Karpas-422 (cell line): Measurements from ENCODE around the gene STXBP6. TPM values are rescaled to one million over a fixed set of nuclear protein-coding genes. Genes with fewer than 3 reads are reported as not detected.

Experiments
- DNase-seq: peaks from one replicate; pipeline ENCODE4 v3.0.0-alpha.2; 2015
- H2AFZ ChIP-seq: fragments of 200-600 bp; sonication (generic); 2 replicates; pipeline ENCODE4 v1.6.1; 2014; ENCODE audit warnings: antibody characterized with exemption, low read length, mixed read lengths
- H3K27ac ChIP-seq: fragments of 200-600 bp; sonication (generic); 2 replicates; pipeline ENCODE4 v1.5.1; 2014; ENCODE audit warnings: mild to moderate bottlenecking, low read length, moderate library complexity
- H3K27me3 ChIP-seq: fragments of 200-600 bp; sonication (generic); 2 replicates; pipeline ENCODE4 v1.6.1; 2014; ENCODE audit warnings: low read length, mixed read lengths
- H3K36me3 ChIP-seq: fragments of 200-600 bp; sonication (generic); 2 replicates; pipeline ENCODE4 v1.6.1; 2014; ENCODE audit warnings: low read length, mixed read lengths; ENCODE audit not compliant: insufficient read depth
- H3K4me1 ChIP-seq: fragments of 200-600 bp; sonication (generic); 2 replicates; pipeline ENCODE4 v1.6.1; 2014; ENCODE audit warnings: mild to moderate bottlenecking, low read length, mixed read lengths
- H3K4me2 ChIP-seq: fragments of 200-600 bp; sonication (generic); 2 replicates; pipeline ENCODE4 v1.6.1; 2014; ENCODE audit warnings: low read length, low read depth, mild to moderate bottlenecking; ENCODE audit not compliant: poor library complexity, severe bottlenecking
- H3K4me3 ChIP-seq: fragments of 200-600 bp; sonication (generic); 2 replicates; pipeline ENCODE4 v1.5.1; 2014; ENCODE audit warnings: mild to moderate bottlenecking, antibody characterized with exemption, low read length, mixed read lengths
- H3K79me2 ChIP-seq: fragments of 200-600 bp; sonication (generic); 2 replicates; pipeline ENCODE4 v1.6.1; 2014; ENCODE audit warnings: mild to moderate bottlenecking, low read length, mixed read lengths
- H3K9ac ChIP-seq: fragments of 200-600 bp; sonication (generic); 2 replicates; pipeline ENCODE4 v1.6.0; 2014; ENCODE audit warnings: low read length
- H3K9me2 ChIP-seq: fragments of 200-600 bp; sonication (generic), shearing (Covaris generic); replicated peaks from 2 replicates; pipeline ENCODE4 v1.6.0; 2014; ENCODE audit warnings: mild to moderate bottlenecking, low read length, moderate library complexity; ENCODE audit not compliant: insufficient read depth
- H3K9me3 ChIP-seq: fragments of 300-700, 200-600 bp; sonication (generic); 2 replicates; pipeline ENCODE4 v1.6.1; 2014; ENCODE audit warnings: low read length, mixed read lengths
- H4K20me1 ChIP-seq: fragments of 200-600 bp; sonication (generic); 2 replicates; pipeline ENCODE4 v1.6.1; 2014; ENCODE audit warnings: mild to moderate bottlenecking, antibody characterized with exemption, low read length, low read depth; ENCODE audit not compliant: insufficient read depth
- total RNA-seq: library from RNA; depleted of rRNA; stranded (reverse); fragments of >200 nt; shearing (Covaris generic); gene quantifications from 2 replicates; pipeline ENCODE4 v1.2.3, GENCODE V29; 2014; ENCODE audit warnings: low replicate concordance

STXBP6 gene
- total RNA-seq, 1 experiment from 2014 or later, result 1.3 TPM

- Histone ChIP-seq H3K4me3 (no peak overlapping the region), H3K4me2 (no peak overlapping the region)
These were observed 191.9 kb downstream of the STXBP6 start for GRCh38 chr14:24858052-24858451.

GRCh38 chr14:24857277-24857676, 192.7 kb downstream of the STXBP6 start:
- Histone ChIP-seq H3K4me2 (no peak overlapping the region), H3K4me3 (no peak overlapping the region), H4K20me1 (no peaks in the 10 kb centered on the region), H3K27ac (no peak overlapping the region), H3K9me3 (no peaks in the 10 kb centered on the region), H3K4me1 (no peaks in the 10 kb centered on the region), H2AFZ (no peak overlapping the region), H3K9ac (no peak overlapping the region), H3K36me3 (no peaks in the 10 kb centered on the region), H3K79me2 (no peaks in the 10 kb centered on the region), H3K9me2 (no peaks in the 10 kb centered on the region), H3K27me3 (no peaks in the 10 kb centered on the region)
- DNase-seq, result no peak

More at GRCh38 chr14:24858052-24858451, 191.9 kb downstream of the STXBP6 start:
- H4K20me1 ChIP-seq, result no peaks in the 10 kb centered on the region
- H3K79me2 ChIP-seq, result no peaks in the 10 kb centered on the region
- no peak overlapping the region for H3K9ac ChIP-seq
- no peaks in the 10 kb centered on the region for H3K27me3 ChIP-seq
- no peak overlapping the region for H3K27ac ChIP-seq
- H2AFZ ChIP-seq, result no peak overlapping the region
- no peaks in the 10 kb centered on the region for H3K4me1 ChIP-seq
- no peaks in the 10 kb centered on the region for H3K36me3 ChIP-seq
- no peak for DNase-seq
- no peaks in the 10 kb centered on the region for H3K9me3 ChIP-seq
- H3K9me2 ChIP-seq, result no peaks in the 10 kb centered on the region

DNA sequence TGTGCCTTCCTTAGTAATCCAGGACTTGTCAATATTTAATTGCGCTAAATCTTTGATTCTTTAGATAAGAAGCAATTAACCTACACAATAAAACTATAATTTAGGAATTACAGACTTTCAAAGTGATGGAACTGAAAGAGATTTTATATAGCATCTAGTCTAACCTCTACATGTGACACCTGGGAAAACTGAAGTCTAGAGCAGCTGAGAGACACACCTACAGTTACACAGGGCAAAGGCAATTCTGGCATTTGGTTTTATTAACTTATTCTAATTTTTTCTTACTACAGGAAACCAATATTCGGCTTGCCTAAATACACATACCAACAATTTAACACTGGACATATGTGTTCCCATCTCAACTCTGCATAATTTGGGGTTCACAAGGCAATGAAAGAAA, 196.5 kb downstream of the STXBP6 start:
- H3K79me2 ChIP-seq, result no peaks in the 10 kb centered on the region
- no peak overlapping the region for H2AFZ ChIP-seq
- H3K9me3 ChIP-seq, result no peaks in the 10 kb centered on the region
- no peak for DNase-seq
- H3K27me3 ChIP-seq, result no peaks in the 10 kb centered on the region
- H3K4me2 ChIP-seq, result no peak overlapping the region
- no peak overlapping the region for H3K4me3 ChIP-seq
- H3K36me3 ChIP-seq, result no peaks in the 10 kb centered on the region
- H3K9me2 ChIP-seq, result no peaks in the 10 kb centered on the region
- no peak overlapping the region for H3K27ac ChIP-seq
- no peaks in the 10 kb centered on the region for H4K20me1 ChIP-seq
- no peak overlapping the region for H3K9ac ChIP-seq
- no peaks in the 10 kb centered on the region for H3K4me1 ChIP-seq

- Histone ChIP-seq H3K4me1 (no peaks in the 10 kb centered on the region), H3K27ac (no peak overlapping the region), H3K27me3 (no peaks in the 10 kb centered on the region), H3K9me3 (no peaks in the 10 kb centered on the region), H4K20me1 (no peaks in the 10 kb centered on the region), H3K79me2 (no peaks in the 10 kb centered on the region), H3K9me2 (no peaks in the 10 kb centered on the region), H3K4me2 (no peak overlapping the region), H3K9ac (no peak overlapping the region), H3K4me3 (no peak overlapping the region), H3K36me3 (no peaks in the 10 kb centered on the region), H2AFZ (no peak overlapping the region)
- no peak for DNase-seq
These were observed 197.5 kb downstream of the STXBP6 start for GRCh38 chr14:24852312-24853060.

GRCh38 chr14:24851837-24852236, 198.1 kb downstream of the STXBP6 start:
- Histone ChIP-seq H3K4me2 (no peak overlapping the region), H3K27me3 (no peaks in the 10 kb centered on the region), H4K20me1 (no peaks in the 10 kb centered on the region), H3K27ac (no peak overlapping the region), H3K9me3 (no peaks in the 10 kb centered on the region), H3K4me3 (no peak overlapping the region), H3K36me3 (no peaks in the 10 kb centered on the region), H3K9me2 (no peaks in the 10 kb centered on the region), H3K4me1 (no peaks in the 10 kb centered on the region), H3K79me2 (no peaks in the 10 kb centered on the region), H3K9ac (no peak overlapping the region), H2AFZ (no peak overlapping the region)
- DNase-seq, result no peak

- H3K9me2 ChIP-seq, result no peaks in the 10 kb centered on the region
- no peaks in the 10 kb centered on the region for H3K79me2 ChIP-seq
- no peak for DNase-seq
- H3K27ac ChIP-seq, result no peak overlapping the region
- no peak overlapping the region for H2AFZ ChIP-seq
- no peak overlapping the region for H3K9ac ChIP-seq
- no peaks in the 10 kb centered on the region for H3K4me1 ChIP-seq
- no peaks in the 10 kb centered on the region for H3K27me3 ChIP-seq
- H3K36me3 ChIP-seq, result no peaks in the 10 kb centered on the region
- H3K9me3 ChIP-seq, result no peaks in the 10 kb centered on the region
- H3K4me3 ChIP-seq, result no peak overlapping the region
- H3K4me2 ChIP-seq, result no peak overlapping the region
- H4K20me1 ChIP-seq, result no peaks in the 10 kb centered on the region
These were observed 198.5 kb downstream of the STXBP6 start for GRCh38 chr14:24851406-24851805.

DNA sequence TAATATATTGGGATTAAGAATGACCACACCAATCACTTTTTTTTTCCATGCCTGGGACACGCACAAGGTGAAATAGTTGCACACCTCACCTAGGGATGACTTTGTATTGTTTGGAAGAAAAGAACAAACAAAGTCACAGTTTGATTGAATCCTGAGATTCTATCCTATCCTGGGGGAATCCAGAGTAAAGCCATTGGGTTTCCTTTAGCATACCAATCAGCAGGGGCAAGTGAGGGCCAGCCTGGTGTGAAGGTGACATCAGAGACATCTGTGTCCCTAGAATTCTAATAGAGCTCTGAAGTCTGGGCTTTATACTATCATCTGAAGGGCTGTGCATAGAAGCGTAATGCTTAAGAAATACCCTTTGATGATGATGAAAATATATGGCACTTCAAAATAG, 199.9 kb downstream of the STXBP6 start:
- H3K4me2 ChIP-seq, result no peak overlapping the region
- H3K9me2 ChIP-seq, result no peaks in the 10 kb centered on the region
- H3K4me1 ChIP-seq, result no peaks in the 10 kb centered on the region
- H3K9me3 ChIP-seq, result no peaks in the 10 kb centered on the region
- no peak for DNase-seq
- no peak overlapping the region for H3K9ac ChIP-seq
- H3K27me3 ChIP-seq, result no peaks in the 10 kb centered on the region
- no peak overlapping the region for H3K27ac ChIP-seq
- no peaks in the 10 kb centered on the region for H4K20me1 ChIP-seq
- H3K79me2 ChIP-seq, result no peaks in the 10 kb centered on the region
- H3K4me3 ChIP-seq, result no peak overlapping the region
- no peaks in the 10 kb centered on the region for H3K36me3 ChIP-seq
- H2AFZ ChIP-seq, result no peak overlapping the region

GRCh38 chr14:24849471-24849870, 200.5 kb downstream of the STXBP6 start:
- no peaks in the 10 kb centered on the region for H3K36me3 ChIP-seq
- H3K27me3 ChIP-seq, result no peaks in the 10 kb centered on the region
- no peak overlapping the region for H2AFZ ChIP-seq
- H3K4me3 ChIP-seq, result no peak overlapping the region
- H3K4me1 ChIP-seq, result no peaks in the 10 kb centered on the region
- H3K79me2 ChIP-seq, result no peaks in the 10 kb centered on the region
- no peaks in the 10 kb centered on the region for H3K9me3 ChIP-seq
- no peaks in the 10 kb centered on the region for H3K9me2 ChIP-seq
- no peak overlapping the region for H3K27ac ChIP-seq
- DNase-seq, result no peak
- no peak overlapping the region for H3K9ac ChIP-seq
- no peak overlapping the region for H3K4me2 ChIP-seq
- H4K20me1 ChIP-seq, result no peaks in the 10 kb centered on the region
